Adrenal gland (tissue), 5 donors: ENCODE data around the gene GATAD2B.

Experiments
- POLR2A ChIP-seq, 2 donors: fragments of 450-650 bp; IDR thresholded peaks; one replicate each; pipeline ENCODE4 v1.6.1; 2017; ENCODE audit warnings: antibody characterized with exemption in 2 of 2, mild to moderate bottlenecking in 2 of 2, moderate library complexity in 1 of 2
- TF ChIP-seq, protein P1 (sequence below), 6 experiments: fragments of 450-650 bp in 4 of 6; fragments of 200-600 bp in 2 of 6; sonication (generic) in 1 of 6; IDR thresholded peaks; 1 replicate in 5 of 6; 2 replicates in 1 of 6; pipeline versions ENCODE4 v1.5.1 to v1.8.0; 2016 to 2021; ENCODE audit warnings: antibody characterized with exemption in 6 of 6, mild to moderate bottlenecking in 2 of 6, moderate library complexity in 1 of 6
- donor health status: DM: no; HTN: no; CAD: no.

DNA sequence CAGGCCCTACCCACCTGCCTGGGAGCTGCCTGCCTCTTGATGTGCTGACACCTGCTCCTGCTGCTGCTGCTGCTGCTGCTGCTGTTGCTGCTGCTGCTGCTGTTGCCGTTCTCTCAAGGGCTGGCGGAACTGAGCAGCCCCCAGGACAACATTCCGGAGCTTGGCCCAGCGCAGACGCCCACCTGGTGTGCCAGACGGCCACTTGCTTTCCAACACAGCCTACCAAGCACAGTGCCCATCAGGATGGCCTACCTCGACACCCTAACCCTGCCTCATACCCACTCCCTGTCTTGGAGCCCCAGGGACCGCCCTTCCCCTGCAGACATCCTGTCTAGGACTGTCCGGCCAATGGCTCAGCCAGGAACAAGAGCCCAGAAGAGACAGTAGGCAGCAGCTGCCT is 12.0 kb upstream of the GATAD2B start:
- TF ChIP-seq, protein P1, sequence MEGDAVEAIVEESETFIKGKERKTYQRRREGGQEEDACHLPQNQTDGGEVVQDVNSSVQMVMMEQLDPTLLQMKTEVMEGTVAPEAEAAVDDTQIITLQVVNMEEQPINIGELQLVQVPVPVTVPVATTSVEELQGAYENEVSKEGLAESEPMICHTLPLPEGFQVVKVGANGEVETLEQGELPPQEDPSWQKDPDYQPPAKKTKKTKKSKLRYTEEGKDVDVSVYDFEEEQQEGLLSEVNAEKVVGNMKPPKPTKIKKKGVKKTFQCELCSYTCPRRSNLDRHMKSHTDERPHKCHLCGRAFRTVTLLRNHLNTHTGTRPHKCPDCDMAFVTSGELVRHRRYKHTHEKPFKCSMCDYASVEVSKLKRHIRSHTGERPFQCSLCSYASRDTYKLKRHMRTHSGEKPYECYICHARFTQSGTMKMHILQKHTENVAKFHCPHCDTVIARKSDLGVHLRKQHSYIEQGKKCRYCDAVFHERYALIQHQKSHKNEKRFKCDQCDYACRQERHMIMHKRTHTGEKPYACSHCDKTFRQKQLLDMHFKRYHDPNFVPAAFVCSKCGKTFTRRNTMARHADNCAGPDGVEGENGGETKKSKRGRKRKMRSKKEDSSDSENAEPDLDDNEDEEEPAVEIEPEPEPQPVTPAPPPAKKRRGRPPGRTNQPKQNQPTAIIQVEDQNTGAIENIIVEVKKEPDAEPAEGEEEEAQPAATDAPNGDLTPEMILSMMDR (IDR thresholded peaks at IDR 0.05) = no peak
- no peak for TF ChIP-seq POLR2A (IDR thresholded peaks at IDR 0.05)
